Measurements from ENCODE around the gene FETUB.

- TF ChIP-seq ZNF37A (tag by site-specific recombination; IDR thresholded peaks at IDR 0.05) (no peak), ZNF843 (tag by site-specific recombination; IDR thresholded peaks at IDR 0.05) (no peak), CTCF (tag by site-specific recombination; IDR thresholded peaks at IDR 0.05) (no peak), TCF7L2 (IDR thresholded peaks at IDR 0.05; ENCODE audit: borderline replicate concordance, low read depth, low read length) (no peak), ZFP3 (tag by site-specific recombination; IDR thresholded peaks at IDR 0.05; ENCODE audit: low read depth) (no peak), ZNF121 (tag by site-specific recombination; IDR thresholded peaks at IDR 0.05) (no peak), ZNF776 (tag by site-specific recombination; IDR thresholded peaks at IDR 0.05; ENCODE audit: borderline replicate concordance) (no peak), ZNF449 (tag by site-specific recombination; IDR thresholded peaks at IDR 0.05) (no peak), ZNF10 (tag by site-specific recombination; IDR thresholded peaks at IDR 0.05) (no peak)
These were observed 11.4 kb upstream of the FETUB start for GRCh38 chr3:186628756-186629155.
